Measurements from ENCODE around the gene CCL25. TPM values are rescaled to one million over a fixed set of nuclear protein-coding genes. Genes with fewer than 3 reads are reported as not detected.

Gene CCL25, protein sequence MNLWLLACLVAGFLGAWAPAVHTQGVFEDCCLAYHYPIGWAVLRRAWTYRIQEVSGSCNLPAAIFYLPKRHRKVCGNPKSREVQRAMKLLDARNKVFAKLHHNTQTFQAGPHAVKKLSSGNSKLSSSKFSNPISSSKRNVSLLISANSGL
- total RNA-seq: not detected in 2 replicates

GRCh38 chr19:8052464-8052859, at the start of gene CCL25:
Gene CCL25 (plus strand): TSS chr19:8052760. CDS start chr19:8053050, 290 bp downstream.

DNA sequence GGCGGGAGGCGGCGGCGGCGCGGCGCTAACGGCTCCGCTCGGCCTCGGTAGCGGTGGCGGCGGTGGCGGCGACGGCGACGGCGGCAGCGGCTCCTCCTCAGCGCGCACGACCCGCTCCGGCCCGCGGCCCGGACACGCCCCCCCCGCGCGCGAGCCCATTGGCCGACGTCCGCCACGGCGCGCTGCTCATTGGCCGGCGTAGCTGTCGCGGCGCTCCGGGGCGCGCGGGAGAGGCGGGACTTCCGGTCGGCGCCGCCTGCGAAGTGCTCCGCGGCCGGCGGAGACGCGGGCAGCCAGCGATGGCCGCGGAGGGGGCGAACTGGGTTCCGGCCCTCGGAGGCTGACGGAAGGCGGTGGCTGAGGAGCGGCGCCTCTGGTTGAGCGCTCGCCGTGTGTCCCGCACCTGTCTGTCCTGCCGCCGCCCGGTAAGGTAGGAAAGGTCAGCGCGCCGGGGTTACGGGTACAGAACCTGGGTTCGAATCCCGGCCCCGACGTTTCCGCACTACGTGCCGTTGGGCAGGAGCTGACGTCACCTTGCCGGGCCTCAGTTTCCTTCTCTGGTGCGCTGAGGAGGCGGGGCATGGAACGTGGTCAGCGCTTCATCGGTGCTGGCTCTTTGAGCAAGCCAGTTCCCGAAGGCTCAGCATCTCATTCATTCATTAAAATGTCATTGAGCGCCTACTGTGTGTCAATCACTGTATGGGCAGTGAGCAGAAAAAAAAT, 46.9 kb upstream of the CCL25 start, which contains the start of gene ELAVL1:
Gene ELAVL1, minus strand, starts transcription at position 108 of the 723 bp plus-strand sequence. CDS start 13,826 bp downstream, outside the sequence.

Other genes starting within 250 kb of the CCL25 start
- gene EVI5L, start 222.5 kb upstream of the CCL25 start, total RNA-seq: 21.9 and 22.9 TPM in 2 replicates
- not detected in 2 replicates for gene PRR36, start 178.4 kb upstream of the CCL25 start, total RNA-seq
- gene LRRC8E, start 164.2 kb upstream of the CCL25 start, total RNA-seq: 13.7 and 13.8 TPM in 2 replicates
- 15.9 and 19.5 TPM in 2 replicates for gene MAP2K7, start 148.9 kb upstream of the CCL25 start, total RNA-seq
- gene TGFBR3L, start 137.9 kb upstream of the CCL25 start, total RNA-seq: 0.32 and 0.73 TPM in 2 replicates
- gene SNAPC2, start 132.4 kb upstream of the CCL25 start, total RNA-seq: 17.8 and 19.8 TPM in 2 replicates
- gene CTXN1, start 126.6 kb upstream of the CCL25 start, total RNA-seq: 0.61 and 1.9 TPM in 2 replicates
- 43.5 and 52.4 TPM in 2 replicates for gene TIMM44, start 109.1 kb upstream of the CCL25 start, total RNA-seq
- gene ELAVL1, start 47.1 kb upstream of the CCL25 start, total RNA-seq: 33.3 and 37.8 TPM in 2 replicates
- gene FBN3, start 96.8 kb downstream of the CCL25 start, total RNA-seq: not detected in 2 replicates
- 1.8 and 1.9 TPM in 2 replicates for gene CERS4, start 156.6 kb downstream of the CCL25 start, total RNA-seq